ENCODE results near the gene DTNBP1.

DTNBP1 gene

DNA sequence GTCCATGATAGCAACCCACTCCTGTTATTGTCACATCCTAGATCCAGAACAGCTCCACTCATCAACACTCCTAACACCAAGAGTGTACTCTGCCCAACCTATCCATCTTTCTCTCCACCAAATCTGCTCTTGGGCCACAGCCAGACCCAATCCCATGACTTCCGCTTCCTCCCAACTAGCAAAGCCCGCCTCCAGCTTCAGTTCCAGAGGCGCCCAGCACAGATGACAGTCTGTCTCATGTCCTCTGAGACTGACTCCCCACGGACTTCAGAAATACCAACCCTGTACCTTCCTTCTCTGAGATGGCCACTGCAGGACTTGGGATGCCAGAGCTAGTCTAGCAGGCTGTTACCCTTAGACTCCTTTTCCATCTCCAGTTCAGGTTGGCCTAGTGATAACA lies 48.6 kb downstream of the DTNBP1 start:
- TF ChIP-seq, protein P1, sequence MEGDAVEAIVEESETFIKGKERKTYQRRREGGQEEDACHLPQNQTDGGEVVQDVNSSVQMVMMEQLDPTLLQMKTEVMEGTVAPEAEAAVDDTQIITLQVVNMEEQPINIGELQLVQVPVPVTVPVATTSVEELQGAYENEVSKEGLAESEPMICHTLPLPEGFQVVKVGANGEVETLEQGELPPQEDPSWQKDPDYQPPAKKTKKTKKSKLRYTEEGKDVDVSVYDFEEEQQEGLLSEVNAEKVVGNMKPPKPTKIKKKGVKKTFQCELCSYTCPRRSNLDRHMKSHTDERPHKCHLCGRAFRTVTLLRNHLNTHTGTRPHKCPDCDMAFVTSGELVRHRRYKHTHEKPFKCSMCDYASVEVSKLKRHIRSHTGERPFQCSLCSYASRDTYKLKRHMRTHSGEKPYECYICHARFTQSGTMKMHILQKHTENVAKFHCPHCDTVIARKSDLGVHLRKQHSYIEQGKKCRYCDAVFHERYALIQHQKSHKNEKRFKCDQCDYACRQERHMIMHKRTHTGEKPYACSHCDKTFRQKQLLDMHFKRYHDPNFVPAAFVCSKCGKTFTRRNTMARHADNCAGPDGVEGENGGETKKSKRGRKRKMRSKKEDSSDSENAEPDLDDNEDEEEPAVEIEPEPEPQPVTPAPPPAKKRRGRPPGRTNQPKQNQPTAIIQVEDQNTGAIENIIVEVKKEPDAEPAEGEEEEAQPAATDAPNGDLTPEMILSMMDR (IDR thresholded peaks at IDR 0.05; ENCODE audit: low read depth, low read length) = no peak
- H3K4me3 ChIP-seq (ENCODE audit: low read depth, low read length) = no peak overlapping the region
- in situ Hi-C loops (cut with HindIII; ENCODE audit: low sequenced_read_pairs) = no loop called here
- DNase-seq (ENCODE audit: low read depth, low spot score) = no peak

DNA sequence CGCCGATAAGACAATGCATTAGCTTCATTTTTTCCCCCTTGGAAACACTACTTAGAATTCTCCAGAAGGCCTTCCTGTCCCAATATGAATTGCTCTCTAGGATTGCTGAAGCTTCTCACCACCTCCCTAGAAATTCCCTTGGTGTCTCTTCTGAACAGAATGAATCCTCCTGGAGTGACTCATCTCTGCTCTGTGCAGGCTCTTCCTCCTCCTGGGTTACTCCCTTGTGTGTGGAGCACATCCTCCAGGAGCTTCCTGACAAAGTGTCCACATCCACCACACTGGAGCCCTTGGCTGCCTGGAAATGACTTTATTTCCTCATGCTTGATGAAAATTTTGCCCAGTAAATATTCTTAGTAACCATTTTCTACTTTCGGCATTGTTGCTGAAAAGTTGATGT lies 54.4 kb downstream of the DTNBP1 start:
- H3K4me3 ChIP-seq (ENCODE audit: low read depth, low read length) = no peak overlapping the region
- peak; percentile 56 for DNase-seq (ENCODE audit: low read depth, low spot score)
- in situ Hi-C loops (cut with HindIII; ENCODE audit: low sequenced_read_pairs) = no loop called here
- TF ChIP-seq, protein P1 (IDR thresholded peaks at IDR 0.05; ENCODE audit: low read depth, low read length) = no peak

DNA sequence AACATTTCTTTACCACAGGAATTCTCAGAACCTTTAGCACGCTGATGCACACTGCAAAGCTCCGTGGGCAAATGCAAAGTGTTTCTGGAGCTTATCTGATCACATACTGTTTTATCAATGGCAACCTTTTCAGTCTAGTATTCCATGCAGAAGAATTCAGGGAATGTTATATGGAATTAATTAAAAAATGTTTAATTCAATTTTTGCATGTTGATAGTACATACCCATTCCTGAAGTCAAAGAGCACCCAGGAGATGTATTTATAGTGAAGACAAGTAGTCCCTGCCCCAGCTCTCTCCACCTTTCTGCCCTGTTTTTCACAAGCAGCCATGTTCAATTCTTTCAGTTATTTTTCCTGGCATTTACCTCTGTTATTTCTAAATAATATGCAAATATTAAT lies 55.2 kb downstream of the DTNBP1 start:
- H3K4me3 ChIP-seq (ENCODE audit: low read depth, low read length) = no peak overlapping the region
- in situ Hi-C loops (cut with HindIII; ENCODE audit: low sequenced_read_pairs) = no loop called here
- TF ChIP-seq, protein P1 (IDR thresholded peaks at IDR 0.05; ENCODE audit: low read depth, low read length) = no peak
- DNase-seq (ENCODE audit: low read depth, low spot score) = no peak

DNA sequence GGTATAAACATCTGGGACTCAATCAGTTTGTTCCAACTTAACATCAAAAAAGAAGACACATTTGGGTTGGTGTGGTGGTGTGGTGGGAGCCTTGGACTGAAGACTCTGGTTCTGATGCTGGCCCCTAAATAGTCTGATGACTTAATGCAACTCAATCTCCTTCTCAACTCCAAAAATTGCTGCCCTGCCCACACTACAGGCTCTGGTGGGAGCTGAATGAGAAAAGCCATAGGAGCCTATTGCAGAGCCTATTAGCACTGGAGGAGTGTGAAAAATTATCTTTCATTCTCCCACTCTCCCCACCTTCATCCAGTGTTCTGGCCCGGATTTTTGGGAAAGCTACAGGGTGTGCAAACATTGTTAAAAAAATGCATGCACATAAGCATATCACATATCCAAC lies 56.5 kb downstream of the DTNBP1 start:
- in situ Hi-C loops (cut with HindIII; ENCODE audit: low sequenced_read_pairs) = no loop called here
- no peak overlapping the region for H3K4me3 ChIP-seq (ENCODE audit: low read depth, low read length)
- no peak for DNase-seq (ENCODE audit: low read depth, low spot score)
- TF ChIP-seq, protein P1 (IDR thresholded peaks at IDR 0.05; ENCODE audit: low read depth, low read length) = no peak

DNA sequence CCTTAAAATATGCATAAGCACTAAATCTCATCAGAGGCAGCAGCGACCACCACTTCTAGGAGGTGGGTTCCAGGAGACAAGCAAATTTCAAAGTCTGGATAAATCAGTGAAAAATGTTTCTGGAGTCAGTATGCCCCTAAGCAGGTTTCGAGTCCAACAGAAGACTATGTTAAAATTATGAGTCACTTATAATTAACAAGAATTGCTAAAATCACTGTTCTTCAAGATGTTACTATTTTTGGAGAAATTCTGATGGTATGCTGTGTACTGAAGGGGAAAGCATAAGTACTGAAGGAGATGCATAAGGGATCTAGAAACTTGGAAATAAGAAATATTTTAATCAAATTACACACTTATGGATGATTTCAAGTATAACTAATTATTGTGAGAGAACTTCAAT lies 58.0 kb downstream of the DTNBP1 start:
- DNase-seq (ENCODE audit: low read depth, low spot score) = no peak
- in situ Hi-C loops (cut with HindIII; ENCODE audit: low sequenced_read_pairs) = no loop called here
- TF ChIP-seq, protein P1 (IDR thresholded peaks at IDR 0.05; ENCODE audit: low read depth, low read length) = no peak
- H3K4me3 ChIP-seq (ENCODE audit: low read depth, low read length) = no peak overlapping the region

DNA sequence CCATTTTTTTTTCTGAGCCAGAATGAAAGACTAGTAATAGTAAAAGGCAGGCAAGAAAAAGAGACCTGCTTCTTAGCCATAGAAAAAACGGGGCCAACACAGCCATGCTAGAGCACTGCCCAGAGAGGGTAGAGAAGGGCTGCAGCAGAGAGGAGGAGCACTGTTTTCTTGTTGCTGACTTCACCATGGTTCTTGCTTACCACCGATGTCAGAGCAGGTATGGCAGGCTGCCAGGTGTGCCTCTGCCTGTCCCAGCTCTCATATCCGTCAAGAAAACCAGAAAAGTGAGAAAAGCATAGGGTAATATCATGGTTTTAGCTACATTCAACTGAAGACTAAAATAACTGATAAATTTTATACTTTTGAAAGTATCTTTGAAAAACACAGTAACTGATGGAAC lies 60.7 kb downstream of the DTNBP1 start:
- no peak overlapping the region for H3K4me3 ChIP-seq (ENCODE audit: low read depth, low read length)
- DNase-seq (ENCODE audit: low read depth, low spot score) = no peak
- in situ Hi-C loops (cut with HindIII; ENCODE audit: low sequenced_read_pairs) = no loop called here
- TF ChIP-seq, protein P1 (IDR thresholded peaks at IDR 0.05; ENCODE audit: low read depth, low read length) = no peak

DNA sequence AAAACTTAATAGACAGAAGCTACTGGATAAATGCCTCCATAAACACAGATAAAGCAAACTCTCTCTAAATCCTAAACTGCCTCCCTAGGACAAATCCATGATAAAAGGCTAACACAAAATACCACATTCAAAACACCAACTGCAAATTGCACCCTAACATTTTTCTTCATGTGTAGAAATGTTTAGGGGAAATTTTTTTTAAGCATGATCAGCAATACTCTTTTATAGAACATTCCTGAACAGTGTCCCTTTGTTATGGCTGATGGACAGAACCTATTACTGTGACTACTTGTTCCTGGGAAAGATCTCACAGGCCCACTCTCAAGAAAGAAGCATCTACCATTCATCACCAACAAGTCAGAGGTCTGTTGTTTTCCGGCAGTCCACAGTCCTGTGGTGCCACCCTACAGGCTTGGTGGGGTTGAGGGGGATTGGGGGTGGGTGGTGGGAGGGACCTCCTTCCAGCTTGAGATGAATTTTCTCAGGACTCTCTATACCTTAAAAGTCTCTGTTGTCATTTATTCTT lies 64.5 kb downstream of the DTNBP1 start:
- no peak overlapping the region for H3K4me3 ChIP-seq (ENCODE audit: low read depth, low read length)
- no peak for DNase-seq (ENCODE audit: low read depth, low spot score)
- in situ Hi-C loops (cut with HindIII; ENCODE audit: low sequenced_read_pairs) = no loop called here
- TF ChIP-seq, protein P1 (IDR thresholded peaks at IDR 0.05; ENCODE audit: low read depth, low read length) = no peak
